ENCODE data around the gene F2RL1. TPM values are rescaled to one million over a fixed set of nuclear protein-coding genes. Genes with fewer than 3 reads are reported as not detected.
A peak's percentile ranks its signal among the peaks of the same experiment; 100 is the strongest.

Gene F2RL1
- total and polyA plus RNA-seq, 2 of the 13 experiments (the other 11 are each of a cell fraction or from before 2014, with no cell fraction given) = 9.9 to 23.0 TPM

DNA sequence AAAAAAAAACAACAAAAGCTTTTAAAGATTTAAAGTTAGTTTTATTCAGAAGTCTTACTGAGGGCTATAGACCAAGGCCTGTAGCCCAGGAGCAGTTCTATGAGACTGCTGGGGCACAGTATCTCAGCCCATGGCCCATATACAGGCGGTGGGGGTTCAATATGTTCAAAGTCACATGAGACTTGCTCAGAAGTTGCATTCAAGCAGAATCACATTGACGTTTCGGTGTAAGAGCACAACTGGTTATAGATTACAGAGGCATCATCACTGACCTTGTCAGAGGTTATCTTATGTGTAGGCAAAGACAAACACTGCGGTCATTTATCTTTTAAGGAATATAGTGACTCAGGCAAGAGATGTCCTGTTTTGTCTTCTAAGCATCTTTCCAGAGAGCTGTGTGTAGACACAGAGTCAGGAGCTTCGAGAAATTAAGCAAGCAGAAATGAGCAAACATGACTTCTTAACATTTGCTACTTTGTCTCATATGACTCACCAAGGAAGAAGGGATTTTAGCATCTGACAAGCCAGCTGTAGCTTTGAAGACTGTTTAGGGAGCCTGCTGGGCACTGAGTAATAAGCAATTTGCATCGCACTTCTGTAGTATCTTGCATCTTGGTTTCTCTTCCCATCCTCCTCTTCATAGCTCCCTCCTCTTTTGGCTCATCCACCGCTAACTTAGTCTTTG, 12.9 kb upstream of the F2RL1 start:
- DNase-seq (ENCODE audit: low spot score) (peak; percentile 87), FAIRE-seq (peak; percentile 68), ATAC-seq (peak; percentile 56)
- H3K9ac ChIP-seq (ENCODE audit: insufficient read depth, low read depth, low read length) = no peak overlapping the region
- ChIA-PET CTCF (ENCODE audit: low intra/inter-chr PET ratio, low total read pairs) (no interaction called here), POLR2A (interaction anchor here (0.7 to 4.6 kb wide), 9 partner anchors 10 to 67 kb away, joined by 3 to 48 read pairs (median 5); partner anchors contain the start of gene F2RL1)
- H3K27me3 ChIP-seq (ENCODE audit: control insufficient read depth in 1 of 2, insufficient read depth in 2 of 2, low read length in 2 of 2) = peaks cover 2 to 4% of the 10 kb centered on the region in 2 experiments; a peak in 1 of 5 replicates
- H3K9me3 ChIP-seq (ENCODE audit: low read length) = no peaks in the 10 kb centered on the region
- WGBS (ENCODE audit: low lambda C conversion rate) = 2% methylated on average over 7 of the region's 7 CpGs
- in situ Hi-C loops (cut with HindIII; ENCODE audit: extremely low pct_ligation_motif_present, low pct_unique_long_range_greater_than_20kb) = no loop called here
- H3K27ac ChIP-seq (ENCODE audit: extremely low read length, insufficient read depth, low read length) = no peak overlapping the region
- H3K4me2 ChIP-seq (ENCODE audit: low read depth, low read length) = peak overlapping the region; percentile 36
- intact Hi-C loops (cut with micrococcal nuclease; ENCODE audit: unreplicated experiment) = loop anchor here (2.0 kb wide), 2 partner anchors 15 to 21 kb away; no protein-coding TSS in a partner anchor
- no peak overlapping the region for H2AFZ ChIP-seq (ENCODE audit: low read length)
- H4K20me1 ChIP-seq (ENCODE audit: insufficient read depth, low read length) = no peaks in the 10 kb centered on the region
- no TSS peak for BruUV-seq (replicated peaks)
- no peak overlapping the region for H3K4me3 ChIP-seq (replicated peaks in 1 of 3; ENCODE audit: insufficient read depth in 1 of 3, low read depth in 2 of 3, low read length in 3 of 3)
- H3K4me1 ChIP-seq (ENCODE audit: insufficient read depth, low read length) = peaks cover 29% of the 10 kb centered on the region
- H3K36me3 ChIP-seq (replicated peaks in 1 of 2; ENCODE audit: control insufficient read depth in 1 of 2, insufficient read depth in 2 of 2, low read length in 2 of 2) = no peaks in the 10 kb centered on the region
- H3K79me2 ChIP-seq (ENCODE audit: insufficient read depth, low read length) = no peaks in the 10 kb centered on the region
- TF ChIP-seq SIX4 (CRISPR knock-in tag; IDR thresholded peaks at IDR 0.05) = peak; percentile 29; the same call in 1 of the 2 replicates
- no peak for TF ChIP-seq ZNF839 (CRISPR knock-in tag; IDR thresholded peaks at IDR 0.05; ENCODE audit: borderline replicate concordance)
- TF ChIP-seq RORA (CRISPR knock-in tag; IDR thresholded peaks at IDR 0.05) = no peak
- TF ChIP-seq, protein P1, sequence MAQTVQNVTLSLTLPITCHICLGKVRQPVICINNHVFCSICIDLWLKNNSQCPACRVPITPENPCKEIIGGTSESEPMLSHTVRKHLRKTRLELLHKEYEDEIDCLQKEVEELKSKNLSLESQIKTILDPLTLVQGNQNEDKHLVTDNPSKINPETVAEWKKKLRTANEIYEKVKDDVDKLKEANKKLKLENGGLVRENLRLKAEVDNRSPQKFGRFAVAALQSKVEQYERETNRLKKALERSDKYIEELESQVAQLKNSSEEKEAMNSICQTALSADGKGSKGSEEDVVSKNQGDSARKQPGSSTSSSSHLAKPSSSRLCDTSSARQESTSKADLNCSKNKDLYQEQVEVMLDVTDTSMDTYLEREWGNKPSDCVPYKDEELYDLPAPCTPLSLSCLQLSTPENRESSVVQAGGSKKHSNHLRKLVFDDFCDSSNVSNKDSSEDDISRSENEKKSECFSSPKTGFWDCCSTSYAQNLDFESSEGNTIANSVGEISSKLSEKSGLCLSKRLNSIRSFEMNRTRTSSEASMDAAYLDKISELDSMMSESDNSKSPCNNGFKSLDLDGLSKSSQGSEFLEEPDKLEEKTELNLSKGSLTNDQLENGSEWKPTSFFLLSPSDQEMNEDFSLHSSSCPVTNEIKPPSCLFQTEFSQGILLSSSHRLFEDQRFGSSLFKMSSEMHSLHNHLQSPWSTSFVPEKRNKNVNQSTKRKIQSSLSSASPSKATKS (CRISPR knock-in tag; IDR thresholded peaks at IDR 0.05) = no peak
- TF ChIP-seq, protein P2, sequence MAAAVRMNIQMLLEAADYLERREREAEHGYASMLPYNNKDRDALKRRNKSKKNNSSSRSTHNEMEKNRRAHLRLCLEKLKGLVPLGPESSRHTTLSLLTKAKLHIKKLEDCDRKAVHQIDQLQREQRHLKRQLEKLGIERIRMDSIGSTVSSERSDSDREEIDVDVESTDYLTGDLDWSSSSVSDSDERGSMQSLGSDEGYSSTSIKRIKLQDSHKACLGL (CRISPR knock-in tag; IDR thresholded peaks at IDR 0.05) = no peak
- TF ChIP-seq PCBP1 (IDR thresholded peaks at IDR 0.05; ENCODE audit: borderline replicate concordance, low read depth, low read length) = no peak
- TF ChIP-seq ATF1 (CRISPR knock-in tag; IDR thresholded peaks at IDR 0.05) = no peak
- TF ChIP-seq ZSCAN21 (CRISPR knock-in tag; IDR thresholded peaks at IDR 0.05; ENCODE audit: borderline replicate concordance) = no peak
- no peak for TF ChIP-seq NR2C2 (CRISPR knock-in tag; IDR thresholded peaks at IDR 0.05; ENCODE audit: borderline replicate concordance)
- no peak for TF ChIP-seq ZSCAN20 (CRISPR knock-in tag; IDR thresholded peaks at IDR 0.05; ENCODE audit: borderline replicate concordance)
- no peak for TF ChIP-seq AFF4 (CRISPR knock-in tag; IDR thresholded peaks at IDR 0.05)
- TF ChIP-seq TBL1XR1 (IDR thresholded peaks at IDR 0.05; ENCODE audit: borderline replicate concordance, low read length, partially characterized antibody) = no peak
- no peak for TF ChIP-seq WIZ (CRISPR knock-in tag; IDR thresholded peaks at IDR 0.05)
- TF ChIP-seq, protein P3, sequence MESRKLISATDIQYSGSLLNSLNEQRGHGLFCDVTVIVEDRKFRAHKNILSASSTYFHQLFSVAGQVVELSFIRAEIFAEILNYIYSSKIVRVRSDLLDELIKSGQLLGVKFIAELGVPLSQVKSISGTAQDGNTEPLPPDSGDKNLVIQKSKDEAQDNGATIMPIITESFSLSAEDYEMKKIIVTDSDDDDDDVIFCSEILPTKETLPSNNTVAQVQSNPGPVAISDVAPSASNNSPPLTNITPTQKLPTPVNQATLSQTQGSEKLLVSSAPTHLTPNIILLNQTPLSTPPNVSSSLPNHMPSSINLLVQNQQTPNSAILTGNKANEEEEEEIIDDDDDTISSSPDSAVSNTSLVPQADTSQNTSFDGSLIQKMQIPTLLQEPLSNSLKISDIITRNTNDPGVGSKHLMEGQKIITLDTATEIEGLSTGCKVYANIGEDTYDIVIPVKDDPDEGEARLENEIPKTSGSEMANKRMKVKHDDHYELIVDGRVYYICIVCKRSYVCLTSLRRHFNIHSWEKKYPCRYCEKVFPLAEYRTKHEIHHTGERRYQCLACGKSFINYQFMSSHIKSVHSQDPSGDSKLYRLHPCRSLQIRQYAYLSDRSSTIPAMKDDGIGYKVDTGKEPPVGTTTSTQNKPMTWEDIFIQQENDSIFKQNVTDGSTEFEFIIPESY (CRISPR knock-in tag; IDR thresholded peaks at IDR 0.05) = no peak
- TF ChIP-seq HHEX (CRISPR knock-in tag; IDR thresholded peaks at IDR 0.05) = peak; percentile 31; the same call in 1 of the 2 replicates
- TF ChIP-seq HDAC2 (CRISPR knock-in tag; IDR thresholded peaks at IDR 0.05) = no peak

Measured in HepG2 (cell line).